GM19324 (cell line): ENCODE measurements around the gene RALGPS1.

Experiments used
- ATAC-seq: cut with Tn5 transposase; IDR thresholded peaks from one replicate; pipeline ENCODE4 v1.9.1; 2021; ENCODE audit warnings: mild to moderate bottlenecking, moderate library complexity; ENCODE audit not compliant: unreplicated experiment, low FRiP score

Gene RALGPS1

GRCh38 chr9:127229691-127230417, 315.3 kb downstream of the RALGPS1 start:
- ATAC-seq, result no peak

- no peak for ATAC-seq
These were observed 317.1 kb downstream of the RALGPS1 start for GRCh38 chr9:127231666-127232065.

GRCh38 chr9:127232833-127233549, 318.4 kb downstream of the RALGPS1 start:
- ATAC-seq, result no peak

- no peak for ATAC-seq
These were observed 319.0 kb downstream of the RALGPS1 start for GRCh38 chr9:127233550-127233949.

GRCh38 chr9:127233989-127234388, 319.4 kb downstream of the RALGPS1 start:
- ATAC-seq, result no peak

GRCh38 chr9:127237801-127238200, 323.2 kb downstream of the RALGPS1 start:
- no peak for ATAC-seq

- ATAC-seq, result no peak
These were observed 326.8 kb downstream of the RALGPS1 start for GRCh38 chr9:127241354-127241753.

- peak; percentile 99 for ATAC-seq
These were observed 330.3 kb downstream of the RALGPS1 start for GRCh38 chr9:127244609-127245601.

GRCh38 chr9:127245637-127246164, 331.1 kb downstream of the RALGPS1 start:
- ATAC-seq, result no peak

- ATAC-seq, result no peak
These were observed 333.7 kb downstream of the RALGPS1 start for GRCh38 chr9:127248241-127248640.

- no peak for ATAC-seq
These were observed 335.3 kb downstream of the RALGPS1 start for GRCh38 chr9:127249877-127250276.

- no peak for ATAC-seq
These were observed 336.4 kb downstream of the RALGPS1 start for GRCh38 chr9:127250896-127251391.

GRCh38 chr9:127252410-127253318, 338.1 kb downstream of the RALGPS1 start:
- no peak for ATAC-seq

- no peak for ATAC-seq
These were observed 338.9 kb downstream of the RALGPS1 start for GRCh38 chr9:127253446-127253845.

GRCh38 chr9:127255692-127256091, 341.1 kb downstream of the RALGPS1 start:
- no peak for ATAC-seq

- no peak for ATAC-seq
These were observed 341.7 kb downstream of the RALGPS1 start for GRCh38 chr9:127256324-127256723.

- ATAC-seq, result no peak
These were observed 344.3 kb downstream of the RALGPS1 start for GRCh38 chr9:127258606-127259471.

- ATAC-seq, result no peak
These were observed 348.0 kb downstream of the RALGPS1 start for GRCh38 chr9:127262602-127263001.
